Neural cell (in vitro differentiated cells): ENCODE data around the gene APP. TPM values are rescaled to one million over a fixed set of nuclear protein-coding genes. Genes with fewer than 3 reads are reported as not detected.
A peak's percentile ranks its signal among the peaks of the same experiment; 100 is the strongest.

Experiments used
- H2AFZ ChIP-seq: fragments of 200-600, 300-800 bp; sonication (generic), shearing (Covaris generic); 2 replicates; pipeline ENCODE4 v1.6.0; 2014; ENCODE audit warnings: low read depth, mild to moderate bottlenecking, antibody characterized with exemption, low read length, moderate library complexity
- H3F3A ChIP-seq: fragments of 200-600 bp; shearing (Covaris generic); 2 replicates; pipeline ENCODE4 v1.6.1; 2016; ENCODE audit warnings: mild to moderate bottlenecking, moderate library complexity, mixed read lengths, antibody characterized with exemption, low read length; ENCODE audit not compliant: insufficient read depth, poor library complexity, severe bottlenecking
- H3K27ac ChIP-seq: fragments of 200-600, 300-800 bp; sonication (generic), shearing (Covaris generic); 2 replicates; pipeline ENCODE4 v1.5.1; 2014; ENCODE audit warnings: mild to moderate bottlenecking, low read length, moderate library complexity
- H3K27me3 ChIP-seq: fragments of 300-800, 200-600 bp; sonication (generic), shearing (Covaris generic); 2 replicates; pipeline ENCODE4 v1.6.0; 2014; ENCODE audit warnings: mild to moderate bottlenecking, low read depth, low read length, moderate library complexity; ENCODE audit not compliant: insufficient read depth
- H3K36me3 ChIP-seq: fragments of 300-800, 200-600 bp; sonication (generic), shearing (Covaris generic); 2 replicates; pipeline ENCODE4 v1.5.1; 2014; ENCODE audit warnings: mild to moderate bottlenecking, antibody characterized with exemption, low read length, moderate library complexity; ENCODE audit not compliant: insufficient read depth
- H3K4me2 ChIP-seq: fragments of 300-800, 200-600 bp; sonication (generic), shearing (Covaris generic); 2 replicates; pipeline ENCODE4 v1.6.0; 2014; ENCODE audit warnings: mild to moderate bottlenecking, low read length
- H3K4me3 ChIP-seq: fragments of 300-800, 200-600 bp; sonication (generic), shearing (Covaris generic); 2 replicates; pipeline ENCODE4 v1.5.1; 2014; ENCODE audit warnings: mild to moderate bottlenecking, low read length, moderate library complexity
- H3K79me2 ChIP-seq: fragments of 200-600 bp; shearing (Covaris generic); replicated peaks from 2 replicates; pipeline ENCODE4 v1.6.0; 2014; ENCODE audit warnings: mild to moderate bottlenecking, low read length, moderate library complexity; ENCODE audit not compliant: insufficient read depth
- H3K9ac ChIP-seq: fragments of 300-800, 200-600 bp; sonication (generic), shearing (Covaris generic); 2 replicates; pipeline ENCODE4 v1.6.1; 2016; ENCODE audit warnings: mild to moderate bottlenecking, low read length, mixed read lengths
- H3K9me2 ChIP-seq: fragments of 200-600 bp; shearing (Covaris generic); 2 replicates; pipeline ENCODE4 v1.6.1; 2016; ENCODE audit warnings: mild to moderate bottlenecking, low read length, mixed read lengths; ENCODE audit not compliant: insufficient read depth
- H3K9me3 ChIP-seq: fragments of 200-600, 300-800 bp; sonication (generic), shearing (Covaris generic); 2 replicates; pipeline ENCODE4 v1.6.1; 2016; ENCODE audit warnings: mild to moderate bottlenecking, mixed run types, low read length, moderate library complexity, mixed read lengths
- H4K20me1 ChIP-seq: fragments of 200-600 bp; shearing (Covaris generic); 2 replicates; pipeline ENCODE4 v1.6.1; 2016; ENCODE audit warnings: mild to moderate bottlenecking, mixed run types; ENCODE audit not compliant: insufficient read depth
- CTCF ChIP-seq: fragments of 450-650 bp; IDR thresholded peaks from 2 replicates; pipeline ENCODE4 v1.5.1; 2014; ENCODE audit warnings: antibody characterized with exemption, mild to moderate bottlenecking, moderate library complexity; ENCODE audit not compliant: poor library complexity, severe bottlenecking
- EP300 ChIP-seq: fragments of 450-650 bp; conservative IDR thresholded peaks from 2 replicates; pipeline ENCODE4 v1.6.1; 2014; ENCODE audit warnings: antibody characterized with exemption, mild to moderate bottlenecking, moderate library complexity; ENCODE audit not compliant: poor library complexity, severe bottlenecking
- EZH2 ChIP-seq: fragments of 200-600, 300-800 bp; shearing (Covaris generic), sonication (generic); IDR thresholded peaks from 2 replicates; pipeline ENCODE4 v1.6.1; 2014; ENCODE audit warnings: antibody characterized with exemption, low read length, borderline replicate concordance, mild to moderate bottlenecking; ENCODE audit not compliant: insufficient read depth, poor library complexity, severe bottlenecking
- RAD21 ChIP-seq: fragments of 450-650 bp; conservative IDR thresholded peaks from 2 replicates; pipeline ENCODE4 v1.6.1; 2014; ENCODE audit warnings: antibody characterized with exemption, mild to moderate bottlenecking, moderate library complexity
- REST ChIP-seq: IDR thresholded peaks from 2 replicates; pipeline ENCODE4 v1.6.1; 2012; ENCODE audit warnings: borderline replicate concordance
- SMC3 ChIP-seq: fragments of 450-650 bp; conservative IDR thresholded peaks from 2 replicates; pipeline ENCODE4 v1.6.1; 2014; ENCODE audit warnings: antibody characterized with exemption, mild to moderate bottlenecking, moderate library complexity; ENCODE audit not compliant: poor library complexity
- TAF1 ChIP-seq: IDR thresholded peaks from 2 replicates; pipeline ENCODE4 v1.6.1; 2012; ENCODE audit warnings: low read depth
- polyA plus RNA-seq: library from polyadenylated mRNA; depleted of rRNA; stranded (reverse); fragments of >200 nt; gene quantifications from 2 replicates; pipeline ENCODE4 v1.2.3, GENCODE V29; 2014

APP gene
- polyA plus RNA-seq, 1 donor from 2014 or later = 470 TPM

DNA sequence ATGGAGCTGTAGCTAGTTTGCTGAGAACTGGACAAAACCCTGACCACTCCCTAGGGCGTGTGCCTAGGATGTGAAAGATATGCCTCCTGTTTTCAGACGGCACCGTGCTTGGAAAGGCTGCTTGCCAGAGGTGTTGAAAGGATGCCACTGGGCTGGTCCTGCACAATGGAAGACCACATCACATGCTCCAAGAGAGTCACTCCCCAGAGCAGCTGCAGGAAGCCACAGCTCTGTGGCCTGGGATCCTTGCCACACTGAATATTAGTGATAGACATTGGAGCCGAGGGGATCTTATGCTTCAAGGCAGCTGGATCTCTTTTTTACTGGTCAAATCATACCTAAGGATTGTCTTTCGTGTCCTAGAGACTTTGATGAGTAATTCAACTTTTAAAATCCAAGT lies 6.6 kb upstream of the APP start:
- Histone ChIP-seq H3K27me3 (no peaks in the 10 kb centered on the region), H3K36me3 (no peaks in the 10 kb centered on the region), H2AFZ (no peak overlapping the region), H3K27ac (no peak overlapping the region), H3K9me3 (no peaks in the 10 kb centered on the region), H3K9me2 (no peaks in the 10 kb centered on the region), H3K4me3 (no peak overlapping the region), H3F3A (no peaks in the 10 kb centered on the region), H3K4me2 (no peak overlapping the region), H3K9ac (no peak overlapping the region), H3K79me2 (no peaks in the 10 kb centered on the region), H4K20me1 (no peaks in the 10 kb centered on the region)
- TF ChIP-seq EP300 = no peak
- no peak for TF ChIP-seq RAD21
- no peak for TF ChIP-seq TAF1
- TF ChIP-seq CTCF = no peak
- TF ChIP-seq EZH2 = no peak

DNA sequence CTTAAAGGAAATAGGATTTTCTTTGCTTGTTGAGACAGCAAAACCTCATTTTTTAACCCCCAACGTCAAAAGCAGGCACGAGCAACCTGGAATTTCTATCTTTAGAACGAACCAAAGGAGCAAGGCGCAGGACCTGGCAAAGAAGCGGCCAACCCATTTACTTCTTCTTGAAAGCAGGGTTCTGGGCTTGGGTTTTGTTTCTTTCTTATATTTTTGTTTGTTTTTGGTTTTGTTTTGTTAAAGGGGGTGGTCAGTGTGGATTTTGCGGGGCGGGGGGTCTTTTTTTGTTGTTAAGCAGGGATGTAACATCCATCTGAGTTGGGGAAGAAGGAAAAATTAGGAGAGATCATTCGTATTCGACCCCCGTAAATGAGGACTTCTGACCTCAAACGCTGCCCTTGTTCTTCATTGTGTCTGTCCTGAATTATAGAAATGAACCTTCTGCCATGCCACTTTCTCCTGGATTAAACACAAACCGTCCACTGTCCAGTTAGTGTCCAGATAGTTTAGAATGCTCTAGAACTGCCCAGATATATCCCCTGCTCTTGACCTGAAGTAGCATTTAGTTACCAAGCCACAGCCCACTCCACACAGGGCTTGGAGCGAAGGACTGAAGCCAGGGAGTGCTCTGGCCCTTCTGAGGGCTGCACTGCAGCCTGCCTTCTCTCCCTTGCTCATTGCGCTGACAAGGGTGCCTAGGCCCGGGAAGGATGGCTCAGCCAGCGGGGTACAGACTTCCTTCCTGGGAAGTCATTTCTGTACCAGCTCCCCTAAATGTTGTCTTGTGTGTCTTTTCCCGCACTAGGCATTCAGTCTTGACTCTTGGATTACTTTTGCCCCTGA lies 909 bp upstream of the APP start:
- peak overlapping the region; percentile 86 for H3K4me3 ChIP-seq
- no peak for TF ChIP-seq EZH2
- TF ChIP-seq TAF1 = no peak
- TF ChIP-seq EP300 = no peak
- TF ChIP-seq SMC3 = no peak
- TF ChIP-seq REST = no peak
- TF ChIP-seq RAD21 = no peak
- H3F3A ChIP-seq = no peaks in the 10 kb centered on the region
- H3K9me2 ChIP-seq = no peaks in the 10 kb centered on the region
- peak overlapping the region; percentile 94 for H3K9ac ChIP-seq
- peak overlapping the region; percentile 44 for H3K4me2 ChIP-seq
- peak overlapping the region; percentile 48 for H3K27ac ChIP-seq
- peaks cover 35% of the 10 kb centered on the region for H3K79me2 ChIP-seq
- H3K27me3 ChIP-seq = no peaks in the 10 kb centered on the region
- H4K20me1 ChIP-seq = no peaks in the 10 kb centered on the region
- no peaks in the 10 kb centered on the region for H3K9me3 ChIP-seq
- H2AFZ ChIP-seq = peak overlapping the region; percentile 24
- H3K36me3 ChIP-seq = no peaks in the 10 kb centered on the region
